ENCODE data around the gene MLF2. TPM values are rescaled to one million over a fixed set of nuclear protein-coding genes. Genes with fewer than 3 reads are reported as not detected.

Gene MLF2
- total and polyA plus RNA-seq, 2 of the 13 experiments (the other 11 are each of a cell fraction or from before 2014, with no cell fraction given): 88.1 to 167 TPM

GRCh38 chr12:6775185-6776174, 22.5 kb upstream of the MLF2 start (continued):
- TF ChIP-seq, protein P1, sequence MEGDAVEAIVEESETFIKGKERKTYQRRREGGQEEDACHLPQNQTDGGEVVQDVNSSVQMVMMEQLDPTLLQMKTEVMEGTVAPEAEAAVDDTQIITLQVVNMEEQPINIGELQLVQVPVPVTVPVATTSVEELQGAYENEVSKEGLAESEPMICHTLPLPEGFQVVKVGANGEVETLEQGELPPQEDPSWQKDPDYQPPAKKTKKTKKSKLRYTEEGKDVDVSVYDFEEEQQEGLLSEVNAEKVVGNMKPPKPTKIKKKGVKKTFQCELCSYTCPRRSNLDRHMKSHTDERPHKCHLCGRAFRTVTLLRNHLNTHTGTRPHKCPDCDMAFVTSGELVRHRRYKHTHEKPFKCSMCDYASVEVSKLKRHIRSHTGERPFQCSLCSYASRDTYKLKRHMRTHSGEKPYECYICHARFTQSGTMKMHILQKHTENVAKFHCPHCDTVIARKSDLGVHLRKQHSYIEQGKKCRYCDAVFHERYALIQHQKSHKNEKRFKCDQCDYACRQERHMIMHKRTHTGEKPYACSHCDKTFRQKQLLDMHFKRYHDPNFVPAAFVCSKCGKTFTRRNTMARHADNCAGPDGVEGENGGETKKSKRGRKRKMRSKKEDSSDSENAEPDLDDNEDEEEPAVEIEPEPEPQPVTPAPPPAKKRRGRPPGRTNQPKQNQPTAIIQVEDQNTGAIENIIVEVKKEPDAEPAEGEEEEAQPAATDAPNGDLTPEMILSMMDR (CRISPR knock-in tag; IDR thresholded peaks at IDR 0.05): peak; percentile 24; the same call in 1 of the 2 replicates
- TF ChIP-seq, protein P2, sequence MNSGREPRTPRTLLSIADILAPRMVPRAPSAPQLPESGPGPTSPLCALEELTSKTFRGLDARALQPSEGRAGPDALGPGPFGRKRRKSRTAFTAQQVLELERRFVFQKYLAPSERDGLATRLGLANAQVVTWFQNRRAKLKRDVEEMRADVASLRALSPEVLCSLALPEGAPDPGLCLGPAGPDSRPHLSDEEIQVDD (CRISPR knock-in tag; IDR thresholded peaks at IDR 0.05; ENCODE audit: borderline replicate concordance): no peak
- no peak for TF ChIP-seq JUN (CRISPR knock-in tag; IDR thresholded peaks at IDR 0.05)
- TF ChIP-seq GFI1 (CRISPR knock-in tag; IDR thresholded peaks at IDR 0.05; ENCODE audit: borderline replicate concordance): peak; percentile 84
- TF ChIP-seq PAWR (CRISPR knock-in tag; IDR thresholded peaks at IDR 0.05; ENCODE audit: borderline replicate concordance): no peak
- peak; percentile 10; the same call in 1 of the 2 replicates for TF ChIP-seq STAG1 (CRISPR knock-in tag; IDR thresholded peaks at IDR 0.05)
- TF ChIP-seq BRCA1 (CRISPR knock-in tag; IDR thresholded peaks at IDR 0.05): 0 out of 2 replicates have a peak, but pooled peaks have one; percentile 43
- TF ChIP-seq FLYWCH1 (CRISPR knock-in tag; IDR thresholded peaks at IDR 0.05): no peak
- peak; percentile 94 for TF ChIP-seq FOXA3 (CRISPR knock-in tag; IDR thresholded peaks at IDR 0.05)
- no peak for TF ChIP-seq EEA1 (CRISPR knock-in tag; IDR thresholded peaks at IDR 0.05; ENCODE audit: borderline replicate concordance)
- TF ChIP-seq, protein P3, sequence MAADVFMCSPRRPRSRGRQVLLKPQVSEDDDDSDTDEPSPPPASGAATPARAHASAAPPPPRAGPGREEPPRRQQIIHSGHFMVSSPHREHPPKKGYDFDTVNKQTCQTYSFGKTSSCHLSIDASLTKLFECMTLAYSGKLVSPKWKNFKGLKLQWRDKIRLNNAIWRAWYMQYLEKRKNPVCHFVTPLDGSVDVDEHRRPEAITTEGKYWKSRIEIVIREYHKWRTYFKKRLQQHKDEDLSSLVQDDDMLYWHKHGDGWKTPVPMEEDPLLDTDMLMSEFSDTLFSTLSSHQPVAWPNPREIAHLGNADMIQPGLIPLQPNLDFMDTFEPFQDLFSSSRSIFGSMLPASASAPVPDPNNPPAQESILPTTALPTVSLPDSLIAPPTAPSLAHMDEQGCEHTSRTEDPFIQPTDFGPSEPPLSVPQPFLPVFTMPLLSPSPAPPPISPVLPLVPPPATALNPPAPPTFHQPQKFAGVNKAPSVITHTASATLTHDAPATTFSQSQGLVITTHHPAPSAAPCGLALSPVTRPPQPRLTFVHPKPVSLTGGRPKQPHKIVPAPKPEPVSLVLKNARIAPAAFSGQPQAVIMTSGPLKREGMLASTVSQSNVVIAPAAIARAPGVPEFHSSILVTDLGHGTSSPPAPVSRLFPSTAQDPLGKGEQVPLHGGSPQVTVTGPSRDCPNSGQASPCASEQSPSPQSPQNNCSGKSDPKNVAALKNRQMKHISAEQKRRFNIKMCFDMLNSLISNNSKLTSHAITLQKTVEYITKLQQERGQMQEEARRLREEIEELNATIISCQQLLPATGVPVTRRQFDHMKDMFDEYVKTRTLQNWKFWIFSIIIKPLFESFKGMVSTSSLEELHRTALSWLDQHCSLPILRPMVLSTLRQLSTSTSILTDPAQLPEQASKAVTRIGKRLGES (CRISPR knock-in tag; IDR thresholded peaks at IDR 0.05; ENCODE audit: borderline replicate concordance): no peak
- TF ChIP-seq ZNF503 (CRISPR knock-in tag; IDR thresholded peaks at IDR 0.05): peak; percentile 93
- no peak for TF ChIP-seq ZNF501 (CRISPR knock-in tag; IDR thresholded peaks at IDR 0.05)
- no peak for TF ChIP-seq PRPF4 (IDR thresholded peaks at IDR 0.05; ENCODE audit: low read depth, low read length, poor library complexity, severe bottlenecking)
- TF ChIP-seq ZBTB26 (CRISPR knock-in tag; IDR thresholded peaks at IDR 0.05; ENCODE audit: borderline replicate concordance): no peak
- no peak for TF ChIP-seq TCF7L2 (IDR thresholded peaks at IDR 0.05; ENCODE audit: low read depth, low read length)
- TF ChIP-seq, protein P4, sequence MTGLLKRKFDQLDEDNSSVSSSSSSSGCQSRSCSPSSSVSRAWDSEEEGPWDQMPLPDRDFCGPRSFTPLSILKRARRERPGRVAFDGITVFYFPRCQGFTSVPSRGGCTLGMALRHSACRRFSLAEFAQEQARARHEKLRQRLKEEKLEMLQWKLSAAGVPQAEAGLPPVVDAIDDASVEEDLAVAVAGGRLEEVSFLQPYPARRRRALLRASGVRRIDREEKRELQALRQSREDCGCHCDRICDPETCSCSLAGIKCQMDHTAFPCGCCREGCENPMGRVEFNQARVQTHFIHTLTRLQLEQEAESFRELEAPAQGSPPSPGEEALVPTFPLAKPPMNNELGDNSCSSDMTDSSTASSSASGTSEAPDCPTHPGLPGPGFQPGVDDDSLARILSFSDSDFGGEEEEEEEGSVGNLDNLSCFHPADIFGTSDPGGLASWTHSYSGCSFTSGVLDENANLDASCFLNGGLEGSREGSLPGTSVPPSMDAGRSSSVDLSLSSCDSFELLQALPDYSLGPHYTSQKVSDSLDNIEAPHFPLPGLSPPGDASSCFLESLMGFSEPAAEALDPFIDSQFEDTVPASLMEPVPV (CRISPR knock-in tag; IDR thresholded peaks at IDR 0.05): no peak
